Naive thymus-derived CD8-positive, alpha-beta T cell (primary cell): ENCODE data around the gene ADAMTSL4. TPM values are rescaled to one million over a fixed set of nuclear protein-coding genes. Genes with fewer than 3 reads are reported as not detected.

Experiments used
- ATAC-seq, 2 donors: fragments of 150-1000 bp; cut with Tn5 transposase in 1 of 2; sonication (Bioruptor Pico), chemical (Tn5 transposase) in 1 of 2; 1 replicate in 1 of 2; 2 replicates in 1 of 2; pipeline ENCODE4 v1.10.0; 2021; ENCODE audit warnings: mild to moderate bottlenecking in 2 of 2, moderate library complexity in 2 of 2
- POLR2A ChIA-PET: fragments of 350-600 bp; sonication (Branson Sonifier 250); formaldehyde crosslinking; loops from one replicate; lab custom pipeline; 2021; ENCODE audit warnings: antibody characterized with exemption; lab: Charles Lee
- DNase-seq, 10 donors: peaks; one replicate each; pipeline versions ENCODE4 v3.0.0 to v3.0.0-alpha.2; 2020 to 2022
- H3K27ac Mint-ChIP-seq, 10 donors: one replicate each; pipeline ENCODE4 v1.8.0; 2020 to 2022; ENCODE audit warnings: mild to moderate bottlenecking in 10 of 10, mixed read lengths in 10 of 10, moderate library complexity in 4 of 10, inconsistent platforms in 1 of 10
- H3K27me3 Mint-ChIP-seq, 5 donors: one replicate each; pipeline ENCODE4 v1.8.0; 2021 to 2022; ENCODE audit warnings: mixed read lengths in 5 of 5
- H3K36me3 Mint-ChIP-seq, 3 donors: one replicate each; pipeline ENCODE4 v1.8.0; 2020 to 2022; ENCODE audit warnings: mixed read lengths in 3 of 3, mild to moderate bottlenecking in 2 of 3, inconsistent platforms in 1 of 3
- H3K4me1 Mint-ChIP-seq, 4 donors: one replicate each; pipeline ENCODE4 v1.8.0; 2021 to 2022; ENCODE audit warnings: mixed read lengths in 4 of 4
- H3K4me3 Mint-ChIP-seq, 10 donors: one replicate each; pipeline ENCODE4 v1.8.0; 2020 to 2022; ENCODE audit warnings: mild to moderate bottlenecking in 10 of 10, mixed read lengths in 10 of 10, moderate library complexity in 6 of 10, inconsistent platforms in 1 of 10
- H3K9me3 Mint-ChIP-seq, 9 donors: one replicate each; pipeline ENCODE4 v1.8.0; 2020 to 2022; ENCODE audit warnings: mixed read lengths in 9 of 9, mild to moderate bottlenecking in 3 of 9, inconsistent platforms in 1 of 9, moderate library complexity in 1 of 9
- polyA plus RNA-seq, 3 donors: library from polyadenylated mRNA; unstranded; fragments of 300-500 nt; fragmentation: Illumina TruSeq; gene quantifications; one replicate each; pipeline ENCODE4 v1.2.3, GENCODE V29; 2021
- total RNA-seq, 8 experiments: library from RNA in 2 of 8; stranded (reverse) in 2 of 8; gene quantifications; one replicate each; pipeline ENCODE4 v1.2.3 and lab custom pipeline; 2021 to 2026

Gene ADAMTSL4
- total and polyA plus RNA-seq, 5 experiments from 2014 or later: 0.16 to 0.32 (median 0.29) TPM; not detected in 2

- POLR2A ChIA-PET: interaction anchor here (0.6 to 16.2 kb wide), 5 partner anchors 10 to 283 kb away, joined by 5 to 1195 read pairs (median 176); partner anchors contain the start of genes ADAMTSL4, ENSA and MCL1
- H3K27me3 Mint-ChIP-seq: no peaks in the 10 kb centered on the region
- H3K9me3 Mint-ChIP-seq: no peaks in the 10 kb centered on the region
- DNase-seq (peak in 1 of 10 donors; percentile 52), ATAC-seq (no peak)
- no peaks in the 10 kb centered on the region for H3K36me3 Mint-ChIP-seq
- H3K27ac Mint-ChIP-seq: no peak overlapping the region
- peak overlapping the region in 1 of 10 donors; percentile 10 for H3K4me3 Mint-ChIP-seq
- peaks cover 17 to 36% (median 27%) of the 10 kb centered on the region in 4 donors for H3K4me1 Mint-ChIP-seq
These were observed 9.1 kb downstream of the ADAMTSL4 start for GRCh38 chr1:150558303-150558704.

- peak overlapping the region in 1 of 10 donors; percentile 13 for H3K27ac Mint-ChIP-seq
- peak overlapping the region in 1 of 10 donors; percentile 10 for H3K4me3 Mint-ChIP-seq
- peak in 1 of 10 donors; percentile 46 for DNase-seq
- POLR2A ChIA-PET: interaction anchor here (0.6 to 16.2 kb wide), 8 partner anchors 10 to 282 kb away, joined by 3 to 1195 read pairs (median 18); partner anchors contain the start of genes ADAMTSL4, ENSA and MCL1
- H3K9me3 Mint-ChIP-seq: no peaks in the 10 kb centered on the region
- no peaks in the 10 kb centered on the region for H3K36me3 Mint-ChIP-seq
- ATAC-seq: no peak
- peaks cover 21 to 43% (median 34%) of the 10 kb centered on the region in 4 donors for H3K4me1 Mint-ChIP-seq
- H3K27me3 Mint-ChIP-seq: no peaks in the 10 kb centered on the region
These were observed 9.8 kb downstream of the ADAMTSL4 start for GRCh38 chr1:150558761-150559655.

GRCh38 chr1:150559656-150560010 is 10.4 kb downstream of the ADAMTSL4 start:
- H3K36me3 Mint-ChIP-seq: no peaks in the 10 kb centered on the region
- no peak for ATAC-seq
- peak in 1 of 10 donors; percentile 59 for DNase-seq
- no peaks in the 10 kb centered on the region for H3K9me3 Mint-ChIP-seq
- peak overlapping the region in 7 of 10 donors; percentile 97 to 100 (median 99) for H3K27ac Mint-ChIP-seq
- H3K4me1 Mint-ChIP-seq: peaks cover 23 to 47% (median 39%) of the 10 kb centered on the region in 4 donors
- POLR2A ChIA-PET: interaction anchor here (0.6 to 16.2 kb wide), 8 partner anchors 11 to 190 kb away, joined by 3 to 1195 read pairs (median 18); partner anchors contain the start of genes ADAMTSL4, ENSA and MCL1
- no peaks in the 10 kb centered on the region for H3K27me3 Mint-ChIP-seq
- H3K4me3 Mint-ChIP-seq: peak overlapping the region in 2 of 10 donors; percentile 94 to 95

DNA sequence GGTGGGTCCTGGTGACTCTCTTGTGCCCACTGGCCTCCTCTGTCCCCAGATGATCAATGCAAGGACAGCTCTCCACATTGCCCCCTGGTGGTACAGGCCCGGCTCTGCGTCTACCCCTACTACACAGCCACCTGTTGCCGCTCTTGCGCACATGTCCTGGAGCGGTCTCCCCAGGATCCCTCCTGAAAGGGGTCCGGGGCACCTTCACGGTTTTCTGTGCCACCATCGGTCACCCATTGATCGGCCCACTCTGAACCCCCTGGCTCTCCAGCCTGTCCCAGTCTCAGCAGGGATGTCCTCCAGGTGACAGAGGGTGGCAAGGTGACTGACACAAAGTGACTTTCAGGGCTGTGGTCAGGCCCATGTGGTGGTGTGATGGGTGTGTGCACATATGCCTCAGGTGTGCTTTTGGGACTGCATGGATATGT is 10.8 kb downstream of the ADAMTSL4 start:
- DNase-seq (peak; percentile 54 to 86 (median 70)), ATAC-seq (peak in 1 of 2 donors; percentile 8)
- Mint-ChIP-seq H3K9me3 (no peaks in the 10 kb centered on the region), H3K27me3 (no peaks in the 10 kb centered on the region), H3K27ac (peak overlapping the region; percentile 92 to 100 (median 98)), H3K4me3 (peak overlapping the region; percentile 92 to 100 (median 96)), H3K36me3 (no peaks in the 10 kb centered on the region), H3K4me1 (peaks cover 25 to 51% (median 43%) of the 10 kb centered on the region in 4 donors)
- POLR2A ChIA-PET: interaction anchor here (0.6 to 16.2 kb wide), 12 partner anchors 11 to 447 kb away, joined by 3 to 1195 read pairs (median 5); partner anchors contain the start of genes ADAMTSL4, ENSA, MCL1 and MINDY1

DNA sequence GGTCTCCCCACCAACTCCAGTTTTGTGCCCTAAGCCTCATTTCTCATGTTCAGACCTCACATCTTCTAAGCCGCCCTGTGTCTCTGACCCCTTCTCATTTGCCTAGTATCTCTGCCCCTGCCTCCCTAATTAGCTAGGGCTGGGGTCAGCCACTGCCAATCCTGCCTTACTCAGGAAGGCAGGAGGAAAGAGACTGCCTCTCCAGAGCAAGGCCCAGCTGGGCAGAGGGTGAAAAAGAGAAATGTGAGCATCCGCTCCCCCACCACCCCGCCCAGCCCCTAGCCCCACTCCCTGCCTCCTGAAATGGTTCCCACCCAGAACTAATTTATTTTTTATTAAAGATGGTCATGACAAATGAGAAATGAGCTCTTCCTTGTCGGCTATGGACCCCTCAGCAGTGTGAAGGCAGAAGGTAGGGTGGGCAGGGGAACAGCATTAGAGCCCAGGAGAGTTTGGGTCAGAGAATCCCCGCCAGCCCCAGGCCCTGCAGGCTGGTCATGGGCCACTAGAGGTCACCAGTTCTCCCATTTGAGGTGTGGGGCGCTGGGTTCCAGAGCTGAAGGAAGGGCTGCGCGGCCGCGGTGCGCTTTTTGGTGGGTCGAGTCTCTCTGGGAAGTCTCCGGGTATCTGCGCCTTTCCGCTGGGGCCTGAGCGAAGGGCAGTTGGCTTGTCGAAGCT is 11.5 kb downstream of the ADAMTSL4 start:
- ATAC-seq (peak; percentile 32), DNase-seq (peak; percentile 58 to 89 (median 77))
- Mint-ChIP-seq H3K4me1 (peaks cover 25 to 52% (median 45%) of the 10 kb centered on the region in 4 donors), H3K36me3 (no peaks in the 10 kb centered on the region), H3K27me3 (no peaks in the 10 kb centered on the region), H3K9me3 (no peaks in the 10 kb centered on the region), H3K27ac (peak overlapping the region; percentile 97 to 100 (median 99)), H3K4me3 (peak overlapping the region; percentile 92 to 100 (median 96))
- POLR2A ChIA-PET: interaction anchor here (0.6 to 16.2 kb wide), 21 partner anchors 12 to 597 kb away, joined by 3 to 1195 read pairs (median 5); partner anchors contain the start of genes ADAMTSL4, ENSA, GOLPH3L and MCL1

DNA sequence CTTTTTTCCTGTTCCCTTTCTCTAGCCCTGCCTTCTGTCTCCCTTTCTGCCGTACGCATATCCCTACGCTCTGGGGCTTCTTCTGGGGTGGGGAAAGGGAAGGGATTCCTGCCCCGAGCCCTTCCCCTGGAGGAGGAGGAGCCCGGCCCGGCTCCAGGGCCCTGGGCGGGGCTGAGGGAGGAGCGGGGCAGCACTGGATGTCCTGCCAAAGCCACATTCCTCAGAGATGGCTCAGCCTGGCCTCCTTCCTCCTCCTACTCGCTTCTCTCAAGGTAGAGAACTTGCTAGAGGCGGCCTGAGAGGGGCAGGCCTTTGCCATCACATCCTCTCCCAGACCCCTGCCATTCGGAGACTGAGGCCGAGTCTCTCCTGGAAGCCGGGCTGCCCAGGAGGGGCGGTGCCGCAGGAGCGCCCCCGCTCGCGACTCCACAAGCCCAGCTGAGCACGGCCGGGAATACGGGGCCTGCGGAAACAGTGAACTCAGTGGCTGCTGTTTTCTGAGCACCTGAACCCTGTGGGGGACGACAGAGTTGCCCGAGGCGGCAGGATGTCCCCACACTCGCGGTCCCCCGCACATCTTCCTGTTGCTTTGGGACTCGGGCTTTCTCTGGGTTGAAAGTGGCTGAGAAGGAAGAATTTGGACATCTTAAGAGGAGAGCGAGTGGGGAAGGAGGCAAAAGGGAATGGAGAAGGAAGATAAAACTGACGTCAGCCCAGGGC is 12.2 kb downstream of the ADAMTSL4 start:
- H3K4me3 Mint-ChIP-seq: peak overlapping the region; percentile 92 to 100 (median 96)
- H3K4me1 Mint-ChIP-seq: peaks cover 27 to 56% (median 52%) of the 10 kb centered on the region in 4 donors
- H3K27ac Mint-ChIP-seq: peak overlapping the region; percentile 97 to 100 (median 99)
- H3K36me3 Mint-ChIP-seq: no peaks in the 10 kb centered on the region
- DNase-seq (peak; percentile 37 to 79 (median 64)), ATAC-seq (peak; percentile 33 to 42)
- no peaks in the 10 kb centered on the region for H3K9me3 Mint-ChIP-seq
- POLR2A ChIA-PET: interaction anchor here (0.5 to 16.2 kb wide), 23 partner anchors 13 to 1247 kb away, joined by 3 to 1195 read pairs (median 5); partner anchors contain the start of genes ADAMTSL4, ENSA, GOLPH3L and MCL1
- H3K27me3 Mint-ChIP-seq: no peaks in the 10 kb centered on the region

DNA sequence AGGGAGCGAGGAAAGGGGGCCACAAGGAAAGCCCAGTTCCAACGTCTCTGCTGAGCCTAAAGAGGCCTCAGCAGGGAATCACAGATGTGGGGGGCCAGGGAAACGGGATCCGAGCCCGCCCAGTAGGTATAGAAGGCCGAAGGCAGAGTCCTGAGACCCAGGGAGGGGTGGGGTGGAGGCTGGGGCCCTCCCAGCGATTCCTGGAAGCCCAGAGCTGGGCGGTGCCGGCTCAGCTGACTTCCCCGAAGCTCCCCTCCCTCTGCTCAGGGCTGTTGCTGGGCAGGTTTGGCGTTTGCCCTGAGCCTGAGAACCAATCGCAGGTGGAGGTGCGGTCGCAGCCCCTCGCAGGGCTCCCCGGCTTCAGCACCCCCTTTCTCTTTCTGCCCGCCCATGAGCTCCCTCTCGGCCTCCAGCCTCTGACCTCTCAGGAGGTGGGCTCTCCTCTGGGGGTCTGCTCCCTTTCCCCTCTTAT is 12.8 kb downstream of the ADAMTSL4 start:
- POLR2A ChIA-PET: interaction anchor here (0.5 to 16.2 kb wide), 13 partner anchors 13 to 1246 kb away, joined by 3 to 1195 read pairs (median 10); partner anchors contain the start of genes ADAMTSL4, ENSA, GOLPH3L and MCL1
- Mint-ChIP-seq H3K4me3 (peak overlapping the region; percentile 92 to 100 (median 96)), H3K9me3 (no peaks in the 10 kb centered on the region), H3K36me3 (no peaks in the 10 kb centered on the region), H3K27me3 (no peaks in the 10 kb centered on the region), H3K27ac (peak overlapping the region; percentile 97 to 100 (median 99)), H3K4me1 (peaks cover 28 to 62% (median 58%) of the 10 kb centered on the region in 4 donors)
- DNase-seq (peak; percentile 71 to 87 (median 82)), ATAC-seq (peak; percentile 24 to 48)

DNA sequence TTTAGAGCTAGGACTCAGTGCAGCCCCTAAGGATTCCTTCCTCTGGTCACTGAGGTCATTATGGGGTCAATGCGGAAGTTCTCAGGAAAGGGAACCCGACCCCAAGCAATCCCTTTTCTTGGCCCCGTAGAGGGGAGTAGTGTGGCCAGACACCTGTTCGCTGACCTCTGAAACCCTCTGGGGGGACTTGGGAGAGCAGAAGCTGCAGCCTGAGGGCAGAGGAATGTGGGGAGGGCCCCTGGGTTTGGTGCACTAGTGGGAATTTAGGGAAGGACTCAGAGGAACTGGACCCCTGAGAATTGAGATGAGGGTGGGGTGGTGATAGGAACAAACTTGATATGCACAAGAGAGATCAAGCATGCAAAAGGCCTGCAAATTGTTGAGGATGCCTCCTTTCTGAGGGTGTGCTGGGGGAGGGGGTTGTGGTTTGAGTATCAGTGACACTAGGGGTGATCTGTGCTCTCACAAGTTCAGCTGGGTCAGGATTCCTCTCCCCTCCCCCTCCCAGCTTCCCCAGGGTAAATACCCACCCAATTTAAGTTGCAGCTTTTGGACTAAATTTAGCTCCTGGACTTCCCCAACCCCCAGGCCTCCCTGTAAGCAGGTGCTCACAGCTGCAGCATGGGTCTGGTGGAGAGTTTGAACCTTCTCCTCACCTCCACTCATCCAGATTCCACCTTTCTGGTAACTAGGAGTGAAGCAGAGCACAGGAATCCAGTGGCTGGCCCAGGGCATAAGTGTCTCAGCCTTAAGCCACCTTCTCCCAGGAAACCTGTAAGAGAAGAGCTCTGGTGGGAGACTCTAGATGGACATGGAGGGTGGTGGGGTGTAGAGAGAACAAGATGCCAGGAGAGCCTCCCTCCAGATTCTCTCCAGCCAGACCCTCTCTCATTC is 13.5 kb downstream of the ADAMTSL4 start:
- no peaks in the 10 kb centered on the region for H3K27me3 Mint-ChIP-seq
- H3K27ac Mint-ChIP-seq: peak overlapping the region; percentile 97 to 100 (median 99)
- POLR2A ChIA-PET: interaction anchor here (0.6 to 16.2 kb wide), 15 partner anchors 14 to 675 kb away, joined by 3 to 1195 read pairs (median 10); partner anchors contain the start of genes ADAMTSL4, ANP32E, CTSS and ENSA
- peaks cover 35 to 69% (median 64%) of the 10 kb centered on the region in 4 donors for H3K4me1 Mint-ChIP-seq
- peak; percentile 38 to 86 (median 68) for DNase-seq
- no peaks in the 10 kb centered on the region for H3K9me3 Mint-ChIP-seq
- H3K4me3 Mint-ChIP-seq: peak overlapping the region; percentile 92 to 100 (median 96)
- peak; percentile 7 to 32 for ATAC-seq
- no peaks in the 10 kb centered on the region for H3K36me3 Mint-ChIP-seq

GRCh38 chr1:150563340-150564038 is 14.3 kb downstream of the ADAMTSL4 start:
- H3K4me3 Mint-ChIP-seq: peak overlapping the region; percentile 92 to 100 (median 96)
- ATAC-seq (peak; percentile 61 to 67), DNase-seq (peak in 9 of 10 donors; percentile 43 to 86 (median 66))
- H3K27me3 Mint-ChIP-seq: no peaks in the 10 kb centered on the region
- peaks cover 0 to under 1% (median 0%) of the 10 kb centered on the region in 3 donors for H3K36me3 Mint-ChIP-seq
- H3K9me3 Mint-ChIP-seq: no peaks in the 10 kb centered on the region
- peaks cover 42 to 76% (median 72%) of the 10 kb centered on the region in 4 donors for H3K4me1 Mint-ChIP-seq
- H3K27ac Mint-ChIP-seq: peak overlapping the region; percentile 97 to 100 (median 99)
- POLR2A ChIA-PET: interaction anchor here (0.5 to 16.2 kb wide), 14 partner anchors 14 to 676 kb away, joined by 3 to 1195 read pairs (median 10); partner anchors contain the start of genes ADAMTSL4, ANP32E, CTSS and ENSA
